Measurements from ENCODE around the gene HDAC5. TPM values are rescaled to one million over a fixed set of nuclear protein-coding genes. Genes with fewer than 3 reads are reported as not detected.

Gene HDAC5
- total RNA-seq, 1 donor from 2014 or later = 32.5 TPM

GRCh38 chr17:44077595-44077909 lies 45.9 kb downstream of the HDAC5 start:
- no peak for TF ChIP-seq CTCF (IDR thresholded peaks at IDR 0.05; ENCODE audit: insufficient read depth, low read length, poor library complexity, severe bottlenecking)
- Histone ChIP-seq H3K36me3 (ENCODE audit: control insufficient read depth, insufficient read depth, low read length) (no peaks in the 10 kb centered on the region), H3K4me3 (ENCODE audit: low read depth, low read length) (no peak overlapping the region), H3K27me3 (ENCODE audit: control insufficient read depth, insufficient read depth, low read length) (no peaks in the 10 kb centered on the region)
- DNase-seq (ENCODE audit: low read depth) = no peak

GRCh38 chr17:44076716-44077594 lies 46.5 kb downstream of the HDAC5 start:
- H3K4me3 ChIP-seq (ENCODE audit: low read depth, low read length) = no peak overlapping the region
- no peak for DNase-seq (ENCODE audit: low read depth)
- no peak for TF ChIP-seq CTCF (IDR thresholded peaks at IDR 0.05; ENCODE audit: insufficient read depth, low read length, poor library complexity, severe bottlenecking)
- H3K36me3 ChIP-seq (ENCODE audit: control insufficient read depth, insufficient read depth, low read length) = no peaks in the 10 kb centered on the region
- no peaks in the 10 kb centered on the region for H3K27me3 ChIP-seq (ENCODE audit: control insufficient read depth, insufficient read depth, low read length)

- H3K36me3 ChIP-seq (ENCODE audit: control insufficient read depth, insufficient read depth, low read length) = no peaks in the 10 kb centered on the region
Observed at GRCh38 chr17:44075598-44076293, 47.7 kb downstream of the HDAC5 start.

GRCh38 chr17:44074911-44075285 lies 48.5 kb downstream of the HDAC5 start:
- TF ChIP-seq CTCF (IDR thresholded peaks at IDR 0.05; ENCODE audit: insufficient read depth, low read length, poor library complexity, severe bottlenecking) = no peak
- no peaks in the 10 kb centered on the region for H3K27me3 ChIP-seq (ENCODE audit: control insufficient read depth, insufficient read depth, low read length)
- DNase-seq (ENCODE audit: low read depth) = no peak
- no peak overlapping the region for H3K4me3 ChIP-seq (ENCODE audit: low read depth, low read length)
- H3K36me3 ChIP-seq (ENCODE audit: control insufficient read depth, insufficient read depth, low read length) = no peaks in the 10 kb centered on the region

More at GRCh38 chr17:44075598-44076293, 47.7 kb downstream of the HDAC5 start:
- DNase-seq (ENCODE audit: low read depth) = no peak
- Histone ChIP-seq H3K27me3 (ENCODE audit: control insufficient read depth, insufficient read depth, low read length) (no peaks in the 10 kb centered on the region), H3K4me3 (ENCODE audit: low read depth, low read length) (no peak overlapping the region)
- TF ChIP-seq CTCF (IDR thresholded peaks at IDR 0.05; ENCODE audit: insufficient read depth, low read length, poor library complexity, severe bottlenecking) = no peak

GRCh38 chr17:44074231-44074910 lies 49.1 kb downstream of the HDAC5 start:
- H3K36me3 ChIP-seq (ENCODE audit: control insufficient read depth, insufficient read depth, low read length) = no peaks in the 10 kb centered on the region
- no peak for DNase-seq (ENCODE audit: low read depth)
- no peak for TF ChIP-seq CTCF (IDR thresholded peaks at IDR 0.05; ENCODE audit: insufficient read depth, low read length, poor library complexity, severe bottlenecking)
- no peaks in the 10 kb centered on the region for H3K27me3 ChIP-seq (ENCODE audit: control insufficient read depth, insufficient read depth, low read length)
- no peak overlapping the region for H3K4me3 ChIP-seq (ENCODE audit: low read depth, low read length)
